A549 (cell line): ENCODE measurements around the gene ARMC6. TPM values are rescaled to one million over a fixed set of nuclear protein-coding genes. Genes with fewer than 3 reads are reported as not detected.

ENCODE experiments used
- ATAC-seq, 2 experiments: fragments of 200-7000 bp in 1 of 2; fragments of >200 bp in 1 of 2; cut with Nextera tagmentation in 1 of 2; cut with Tn5 transposase in 1 of 2; 3 replicates each; pipeline versions ENCODE4 v1.8.0 to v1.9.1; 2018 to 2020; ENCODE audit warnings: mild to moderate bottlenecking in 1 of 2, moderate library complexity in 1 of 2
- CTCF ChIA-PET: fragments of 300-600 bp; sonication (Branson Sonifier 250); formaldehyde crosslinking; extraction: SDS; loops from one replicate; lab custom pipeline; 2021; ENCODE audit warnings: antibody characterized with exemption, inconsistent platforms; lab: Yijun Ruan, JAX
- POLR2A ChIA-PET: fragments of 350-600 bp; formaldehyde crosslinking; extraction: SDS; loops from one replicate; lab custom pipeline; 2021; ENCODE audit warnings: antibody characterized with exemption, inconsistent platforms; lab: Yijun Ruan, JAX
- DNase-seq, 2 experiments: peaks; one replicate each; pipeline versions ENCODE4 v3.0.0 to v3.0.0-alpha.2; 2011 to 2016; ENCODE audit warnings: low read depth in 1 of 2, low spot score in 1 of 2
- FAIRE-seq: peaks from 2 replicates; lab custom pipeline; 2011; peaks lifted over from hg19 to GRCh38; lab: Jason Lieb, UNC
- H3K27ac ChIP-seq, 2 experiments: fragments of >200 bp; sonication (Bioruptor Twin); formaldehyde crosslinking; 3 replicates each; pipeline ENCODE4 v1.5.1; 2016 to 2017
- H3K4me1 ChIP-seq: fragments of >200 bp; sonication (Bioruptor Twin); formaldehyde crosslinking; 3 replicates; pipeline ENCODE4 v1.6.1; 2016
- H3K4me2 ChIP-seq: fragments of >200 bp; sonication (Bioruptor Twin); formaldehyde crosslinking; 3 replicates; pipeline ENCODE4 v1.6.1; 2016
- H3K4me3 ChIP-seq: fragments of >200 bp; sonication (Bioruptor Twin); formaldehyde crosslinking; 3 replicates; pipeline ENCODE4 v1.5.1; 2016
- H3K9me3 ChIP-seq: fragments of >200 bp; sonication (Bioruptor Twin); formaldehyde crosslinking; 3 replicates; pipeline ENCODE4 v1.6.1; 2016
- BHLHE40 ChIP-seq: IDR thresholded peaks from 2 replicates; pipeline ENCODE4 v1.6.1; 2012; ENCODE audit warnings: low read depth, low read length, inconsistent platforms
- CHD2 ChIP-seq: fragments of 150-350 bp; IDR thresholded peaks from 2 replicates; pipeline ENCODE4 v1.6.1; 2014; ENCODE audit warnings: low read length; ENCODE audit not compliant: partially characterized antibody
- E2F6 ChIP-seq: IDR thresholded peaks from 2 replicates; pipeline ENCODE4 v1.6.1; 2012; ENCODE audit warnings: low read depth, borderline replicate concordance
- EHF ChIP-seq: fragments of 250-450 bp; sonication (Bioruptor Pico); IDR thresholded peaks from 2 replicates; pipeline ENCODE4 v1.5.0; 2020; ENCODE audit warnings: mild to moderate bottlenecking
- ELK1 ChIP-seq: fragments of 150-350 bp; IDR thresholded peaks from 2 replicates; pipeline ENCODE4 v1.6.1; 2014; ENCODE audit warnings: low read depth, mild to moderate bottlenecking, low read length
- EP300 ChIP-seq, 2 experiments: fragments of >200 bp; sonication (Bioruptor Twin); formaldehyde crosslinking; IDR thresholded peaks; 2 replicates in 1 of 2; 3 replicates in 1 of 2; pipeline ENCODE4 v1.6.1; 2016 to 2017
- FOSB ChIP-seq: fragments of 250-450 bp; sonication (Bioruptor Pico); IDR thresholded peaks from 2 replicates; pipeline ENCODE4 v1.5.0; 2020; ENCODE audit warnings: mild to moderate bottlenecking, moderate library complexity
- HES2 ChIP-seq: fragments of >200 bp; sonication (Bioruptor Twin); formaldehyde crosslinking; IDR thresholded peaks from 2 replicates; pipeline ENCODE4 v1.6.1; 2016
- JUNB ChIP-seq: fragments of >200 bp; sonication (Bioruptor Twin); formaldehyde crosslinking; IDR thresholded peaks from 2 replicates; pipeline ENCODE4 v1.6.1; 2016
- MAFK ChIP-seq: fragments of 450-650 bp; IDR thresholded peaks from 2 replicates; pipeline ENCODE4 v1.6.1; 2014; ENCODE audit not compliant: partially characterized antibody
- MAZ ChIP-seq: fragments of 150-350 bp; IDR thresholded peaks from 2 replicates; pipeline ENCODE4 v1.6.1; 2014; ENCODE audit warnings: antibody characterized with exemption, low read depth, low read length, borderline replicate concordance
- MYC ChIP-seq: IDR thresholded peaks from 2 replicates; pipeline ENCODE4 v1.6.1; 2012; ENCODE audit warnings: mild to moderate bottlenecking, inconsistent platforms, low read length, improper control_type of control experiment, borderline replicate concordance
- NPAS2 ChIP-seq: fragments of 250-450 bp; sonication (Bioruptor Pico); IDR thresholded peaks from 2 replicates; pipeline ENCODE4 v1.8.0; 2022; ENCODE audit warnings: mild to moderate bottlenecking, moderate library complexity, borderline replicate concordance
- NR3C1 ChIP-seq: fragments of >200 bp; sonication (Bioruptor Twin); formaldehyde crosslinking; IDR thresholded peaks from 3 replicates; pipeline ENCODE4 v1.6.1; 2017
- POLR2A ChIP-seq: IDR thresholded peaks from 2 replicates; pipeline ENCODE4 v1.6.1; 2012; ENCODE audit warnings: mild to moderate bottlenecking, low read length
- RARB ChIP-seq: fragments of 250-450 bp; sonication (Bioruptor Pico); IDR thresholded peaks from 2 replicates; pipeline ENCODE4 v1.8.0; 2021; ENCODE audit warnings: mild to moderate bottlenecking, moderate library complexity
- SREBF2 ChIP-seq: fragments of 450-650 bp; IDR thresholded peaks from 2 replicates; pipeline ENCODE4 v1.6.1; 2014; ENCODE audit warnings: mild to moderate bottlenecking, moderate library complexity
- TFCP2L1 ChIP-seq: fragments of 250-450 bp; sonication (Bioruptor Pico); IDR thresholded peaks from 2 replicates; pipeline ENCODE4 v1.5.0; 2021; ENCODE audit warnings: mild to moderate bottlenecking
- ZC3H11A ChIP-seq: fragments of 450-650 bp; IDR thresholded peaks from 2 replicates; pipeline ENCODE4 v1.6.1; 2014; ENCODE audit warnings: antibody characterized with exemption, mild to moderate bottlenecking
- ZSCAN20 ChIP-seq: fragments of 250-450 bp; sonication (Bioruptor Pico); IDR thresholded peaks from 2 replicates; pipeline ENCODE4 v1.8.0; 2022; ENCODE audit warnings: mild to moderate bottlenecking, moderate library complexity
- WGBS: methylation state at CpG from one replicate; pipeline ENCODE4 v1.1.6; 2017; ENCODE audit errors: missing lambda C conversion rate; 5-methylcytosine and 5-hydroxymethylcytosine counted together
- polyA plus RNA-seq, 4 experiments: library from polyadenylated mRNA; depleted of rRNA in 3 of 4; stranded (reverse); fragments of >200 nt; fragmentation: RNase III in 1 of 4; extraction: RNeasy Plus Mini Kit Qiagen cat#74134 plus additional on column Dnase treatment in 1 of 4; gene quantifications; 2 replicates in 3 of 4; 3 replicates in 1 of 4; pipeline ENCODE4 v1.2.3, GENCODE V29; 2011 to 2017
- TF ChIP-seq, protein P1 (sequence below): fragments of 250-450 bp; sonication (Bioruptor Pico); IDR thresholded peaks from 2 replicates; pipeline ENCODE4 v1.5.0; 2020; ENCODE audit warnings: low read depth, mild to moderate bottlenecking, moderate library complexity

Gene ARMC6
- polyA plus RNA-seq, 2 of the 4 experiments (the other 2 are of a cell fraction), result 18.2 to 27.6 TPM

- ChIA-PET CTCF (interaction anchor here (0.6 to 1.4 kb wide), 3 partner anchors 23 to 317 kb away, joined by 3 to 6 read pairs (median 4); no protein-coding TSS in a partner anchor), POLR2A (no interaction called here)
- no peaks in the 10 kb centered on the region for H3K9me3 ChIP-seq
- no peak overlapping the region for H3K4me3 ChIP-seq
- TF ChIP-seq CHD2 (no peak), EP300 (IDR thresholded peaks at IDR 0.05) (no peak)
- no peak overlapping the region for H3K4me2 ChIP-seq
- no peak overlapping the region for H3K27ac ChIP-seq
- WGBS, result 63% methylated on average over 11 of the region's 11 CpGs
- no peaks in the 10 kb centered on the region for H3K4me1 ChIP-seq
- no peak for ATAC-seq
- no peak for DNase-seq
- FAIRE-seq, result no peak
Observed at GRCh38 chr19:19095691-19096090, 62.3 kb downstream of the ARMC6 start.

GRCh38 chr19:19096641-19097627, 63.5 kb downstream of the ARMC6 start:
- no peak overlapping the region for H3K4me2 ChIP-seq
- ChIA-PET POLR2A (no interaction called here), CTCF (interaction anchor here (0.7 kb wide), 1 partner anchor 25 kb away, joined by 3 read pairs; no protein-coding TSS in a partner anchor)
- WGBS, result 84% methylated on average over 13 of the region's 24 CpGs
- H3K27ac ChIP-seq, result no peak overlapping the region
- no peak for TF ChIP-seq NPAS2 (CRISPR knock-in tag)
- no peak for TF ChIP-seq NR3C1
- TF ChIP-seq RARB, result no peak
- TF ChIP-seq, protein P1, sequence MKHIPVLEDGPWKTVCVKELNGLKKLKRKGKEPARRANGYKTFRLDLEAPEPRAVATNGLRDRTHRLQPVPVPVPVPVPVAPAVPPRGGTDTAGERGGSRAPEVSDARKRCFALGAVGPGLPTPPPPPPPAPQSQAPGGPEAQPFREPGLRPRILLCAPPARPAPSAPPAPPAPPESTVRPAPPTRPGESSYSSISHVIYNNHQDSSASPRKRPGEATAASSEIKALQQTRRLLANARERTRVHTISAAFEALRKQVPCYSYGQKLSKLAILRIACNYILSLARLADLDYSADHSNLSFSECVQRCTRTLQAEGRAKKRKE, result no peak
- no peak for TF ChIP-seq FOSB
- no peak for TF ChIP-seq MAZ
- no peak for TF ChIP-seq MYC
- no peak for TF ChIP-seq MAFK
- no peak for TF ChIP-seq ELK1
- no peak for TF ChIP-seq ZSCAN20 (CRISPR knock-in tag)
- TF ChIP-seq BHLHE40, result no peak
- no peak for TF ChIP-seq EHF
- no peak for TF ChIP-seq ZC3H11A
- TF ChIP-seq E2F6, result no peak
- TF ChIP-seq TFCP2L1 (CRISPR knock-in tag), result no peak
- TF ChIP-seq SREBF2, result no peak
- TF ChIP-seq POLR2A, result no peak
- no peak for TF ChIP-seq HES2
- TF ChIP-seq JUNB, result no peak
- H3K9me3 ChIP-seq, result no peaks in the 10 kb centered on the region
- no peaks in the 10 kb centered on the region for H3K4me1 ChIP-seq
- H3K4me3 ChIP-seq, result no peak overlapping the region
- ATAC-seq (no peak), DNase-seq (no peak), FAIRE-seq (no peak)
